NB4 (cell line): ENCODE measurements around the gene CRNN.

ENCODE experiments used
- DNase-seq: peaks from one replicate; pipeline ENCODE4 v3.0.0; 2010; ENCODE audit warnings: low read depth
- H3K4me3 ChIP-seq: one replicate; pipeline ENCODE4 v1.5.1; 2011; ENCODE audit warnings: mild to moderate bottlenecking, low read depth, low read length, moderate library complexity
- MYC ChIP-seq: IDR thresholded peaks from 2 replicates; pipeline ENCODE4 v1.6.1; 2011; ENCODE audit warnings: low read depth, low read length
- POLR2A ChIP-seq: IDR thresholded peaks from 2 replicates; pipeline ENCODE4 v1.6.1; 2011; ENCODE audit warnings: mild to moderate bottlenecking; ENCODE audit not compliant: insufficient read length; ENCODE audit errors: extremely low read depth
- TF ChIP-seq, protein P1 (sequence below): IDR thresholded peaks from 2 replicates; pipeline ENCODE4 v1.6.1; 2011; ENCODE audit warnings: low read depth, low read length
- TF ChIP-seq, protein P2 (sequence below): IDR thresholded peaks from one replicate; pipeline ENCODE4 v1.5.1; 2012; ENCODE audit warnings: low read depth, low read length

CRNN gene

DNA sequence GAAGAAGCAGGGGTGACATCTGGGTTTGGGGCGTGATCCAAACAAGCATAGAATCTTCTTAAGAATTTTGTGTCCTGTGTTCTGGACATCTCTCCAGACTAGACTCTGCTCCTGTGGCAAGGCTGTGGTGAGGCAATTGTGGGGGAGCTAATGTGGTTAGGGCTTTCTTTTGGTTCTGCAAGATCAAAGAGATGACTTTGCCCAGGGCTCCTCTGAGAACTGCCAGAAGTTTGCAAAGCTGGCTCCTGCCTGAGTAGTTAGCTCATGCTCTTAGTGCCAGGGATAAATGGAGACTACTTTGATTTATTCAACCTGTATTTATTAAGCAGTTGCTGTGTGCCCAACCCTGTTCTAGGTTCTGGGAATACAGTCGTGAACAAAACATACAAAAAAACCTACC is 34.0 kb upstream of the CRNN start:
- no peak overlapping the region for H3K4me3 ChIP-seq
- TF ChIP-seq MYC: no peak
- TF ChIP-seq, protein P1, sequence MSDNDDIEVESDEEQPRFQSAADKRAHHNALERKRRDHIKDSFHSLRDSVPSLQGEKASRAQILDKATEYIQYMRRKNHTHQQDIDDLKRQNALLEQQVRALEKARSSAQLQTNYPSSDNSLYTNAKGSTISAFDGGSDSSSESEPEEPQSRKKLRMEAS: no peak
- peak; percentile 57 for DNase-seq

DNA sequence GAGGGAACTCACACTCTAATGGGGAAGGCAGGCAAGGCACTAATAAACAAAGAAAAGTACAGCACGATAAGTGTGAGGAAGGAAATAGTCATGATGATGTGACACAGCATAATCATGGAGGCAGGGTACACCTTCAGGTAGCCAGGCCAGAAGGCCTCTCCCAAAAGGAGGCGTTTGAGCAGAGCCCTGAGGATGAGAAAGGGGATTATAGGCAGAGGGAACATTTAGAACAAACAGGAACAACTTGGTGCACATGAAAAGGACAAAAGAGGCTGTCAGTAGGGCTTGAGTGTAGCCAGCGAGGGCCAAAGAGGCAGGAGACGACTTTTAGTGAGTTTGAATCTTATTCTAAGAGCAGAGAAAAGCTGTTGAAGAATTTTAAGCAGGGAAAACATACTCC is 33.4 kb upstream of the CRNN start:
- TF ChIP-seq, protein P2, sequence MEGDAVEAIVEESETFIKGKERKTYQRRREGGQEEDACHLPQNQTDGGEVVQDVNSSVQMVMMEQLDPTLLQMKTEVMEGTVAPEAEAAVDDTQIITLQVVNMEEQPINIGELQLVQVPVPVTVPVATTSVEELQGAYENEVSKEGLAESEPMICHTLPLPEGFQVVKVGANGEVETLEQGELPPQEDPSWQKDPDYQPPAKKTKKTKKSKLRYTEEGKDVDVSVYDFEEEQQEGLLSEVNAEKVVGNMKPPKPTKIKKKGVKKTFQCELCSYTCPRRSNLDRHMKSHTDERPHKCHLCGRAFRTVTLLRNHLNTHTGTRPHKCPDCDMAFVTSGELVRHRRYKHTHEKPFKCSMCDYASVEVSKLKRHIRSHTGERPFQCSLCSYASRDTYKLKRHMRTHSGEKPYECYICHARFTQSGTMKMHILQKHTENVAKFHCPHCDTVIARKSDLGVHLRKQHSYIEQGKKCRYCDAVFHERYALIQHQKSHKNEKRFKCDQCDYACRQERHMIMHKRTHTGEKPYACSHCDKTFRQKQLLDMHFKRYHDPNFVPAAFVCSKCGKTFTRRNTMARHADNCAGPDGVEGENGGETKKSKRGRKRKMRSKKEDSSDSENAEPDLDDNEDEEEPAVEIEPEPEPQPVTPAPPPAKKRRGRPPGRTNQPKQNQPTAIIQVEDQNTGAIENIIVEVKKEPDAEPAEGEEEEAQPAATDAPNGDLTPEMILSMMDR: no peak
- no peak for TF ChIP-seq MYC
- TF ChIP-seq, protein P1: no peak
- TF ChIP-seq POLR2A: no peak

DNA sequence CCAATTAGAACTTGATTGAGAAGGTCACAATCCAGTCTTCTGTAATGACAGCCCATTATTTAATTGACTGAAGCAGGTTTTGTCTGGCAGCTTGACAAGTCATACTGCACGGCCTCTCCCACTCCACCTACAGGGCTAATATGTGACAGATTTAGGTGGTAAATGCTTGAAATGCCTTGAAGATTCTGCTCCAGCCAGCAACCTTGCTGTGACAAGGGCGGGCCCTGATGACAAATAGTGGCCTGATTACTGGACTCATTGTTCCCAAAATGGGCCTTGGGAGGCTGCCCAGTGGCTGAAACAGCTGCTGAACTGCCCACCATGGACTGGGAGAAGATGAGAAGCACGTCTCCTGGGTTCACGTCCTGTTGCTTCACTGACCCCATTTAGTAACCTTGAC is 30.0 kb upstream of the CRNN start:
- DNase-seq: no peak
- TF ChIP-seq, protein P1: no peak
- TF ChIP-seq POLR2A: no peak
- TF ChIP-seq, protein P2: no peak
- no peak for TF ChIP-seq MYC

More for the DNA sequence above, 33.4 kb upstream of the CRNN start:
- no peak for DNase-seq
- no peak overlapping the region for H3K4me3 ChIP-seq

DNA sequence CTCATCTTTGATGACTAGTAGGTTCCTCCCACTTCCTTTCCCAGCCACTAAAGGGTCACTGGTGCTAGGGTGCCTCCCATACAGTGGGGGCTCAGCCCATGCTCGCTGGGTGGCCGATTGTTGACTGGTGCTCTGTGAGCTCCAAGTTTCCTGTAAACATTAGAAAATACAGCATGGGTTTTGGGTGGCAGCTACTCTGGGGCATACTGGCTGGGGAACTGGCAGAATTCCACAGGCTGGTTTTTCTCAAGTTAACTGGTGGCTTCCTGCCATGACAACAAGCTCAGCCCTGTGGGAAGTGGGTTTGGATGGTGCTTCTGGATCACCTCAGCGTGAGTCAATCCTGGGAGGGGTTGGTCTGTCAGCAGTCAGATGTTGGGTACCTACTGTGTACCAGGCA is 28.7 kb upstream of the CRNN start:
- H3K4me3 ChIP-seq: no peak overlapping the region
- TF ChIP-seq, protein P2: no peak
- TF ChIP-seq POLR2A (no peak), MYC (no peak)
- TF ChIP-seq, protein P1: no peak
- DNase-seq: no peak

More for the DNA sequence above, 30.0 kb upstream of the CRNN start:
- H3K4me3 ChIP-seq: no peak overlapping the region

DNA sequence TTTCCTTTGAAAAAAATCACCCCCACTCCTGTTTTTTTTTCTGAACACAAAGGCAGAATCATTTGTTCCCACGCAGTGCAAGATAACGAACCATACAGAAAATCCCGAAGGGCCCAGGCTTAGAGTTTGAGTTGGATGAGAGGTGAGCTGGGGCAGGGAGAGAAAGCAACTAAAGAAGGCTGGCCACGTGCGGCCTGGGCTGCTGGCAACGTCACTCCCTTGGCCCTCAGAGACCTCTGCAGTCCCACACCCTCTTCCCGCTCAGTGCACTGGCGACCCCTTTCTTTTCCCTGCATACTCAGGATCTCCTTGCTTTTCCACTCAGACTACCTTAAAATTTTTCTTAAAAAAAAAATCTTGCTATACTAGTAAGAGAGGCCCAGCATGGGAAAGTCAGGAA is 28.2 kb upstream of the CRNN start:
- TF ChIP-seq, protein P1: no peak
- TF ChIP-seq POLR2A: no peak
- TF ChIP-seq MYC: no peak
- TF ChIP-seq, protein P2: no peak
- no peak for DNase-seq
- no peak overlapping the region for H3K4me3 ChIP-seq

DNA sequence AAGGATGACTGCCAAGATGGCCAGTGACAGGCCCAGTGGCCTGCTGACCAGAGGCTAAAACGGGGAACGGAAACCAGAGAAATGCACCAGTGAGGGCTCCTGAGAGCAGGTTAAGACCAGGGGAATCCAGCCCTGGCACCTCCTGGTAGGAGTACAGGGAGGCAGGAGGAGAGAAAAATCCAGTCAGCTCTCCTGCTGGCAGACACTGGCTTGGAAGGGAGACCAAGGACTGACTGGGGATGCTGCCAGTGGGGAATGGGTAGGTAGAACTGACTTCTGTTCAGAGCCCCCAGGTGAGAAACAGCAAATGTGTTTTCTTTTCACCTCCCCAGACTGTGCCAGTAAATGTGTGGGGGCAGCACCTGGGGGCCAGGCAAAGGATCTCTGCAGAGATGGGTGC is 27.7 kb upstream of the CRNN start:
- no peak for DNase-seq
- TF ChIP-seq POLR2A (no peak), MYC (no peak)
- TF ChIP-seq, protein P2: no peak
- TF ChIP-seq, protein P1: no peak
- no peak overlapping the region for H3K4me3 ChIP-seq
